Ramos (cell line): ENCODE data around the gene ARAP1.

ENCODE experiments used
- in situ Hi-C: fragments of 300-500 bp; cut with MboI; formaldehyde crosslinking; loops from one replicate; pipeline ENCODE4 v1.14.3; 2022; ENCODE audit warnings: low sequenced_read_pairs; ENCODE audit not compliant: unreplicated experiment

The ARAP1 gene

GRCh38 chr11:72766152-72766902, 14.1 kb upstream of the ARAP1 start:
- in situ Hi-C loops, result no loop called here

DNA sequence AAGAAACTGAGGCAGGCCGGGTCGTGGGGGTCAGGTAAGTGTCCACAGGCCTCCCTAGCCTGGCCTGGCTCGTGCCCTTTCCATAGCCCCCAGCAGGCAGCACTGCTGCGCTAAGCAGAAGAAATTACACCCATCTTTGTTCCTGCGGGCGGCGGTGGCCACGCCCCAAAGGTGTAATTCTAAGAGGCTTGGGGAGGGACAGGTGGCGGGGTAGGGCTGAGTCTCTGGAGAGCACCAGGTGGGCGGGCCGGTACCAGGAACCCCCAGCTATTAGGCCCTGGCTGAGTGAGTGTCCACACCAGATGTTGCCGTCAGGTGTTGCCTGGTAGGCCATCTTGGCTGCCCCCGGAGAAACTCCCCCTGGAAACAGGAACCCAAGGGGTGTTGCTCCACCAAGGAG, 12.3 kb upstream of the ARAP1 start:
- in situ Hi-C loops, result no loop called here

DNA sequence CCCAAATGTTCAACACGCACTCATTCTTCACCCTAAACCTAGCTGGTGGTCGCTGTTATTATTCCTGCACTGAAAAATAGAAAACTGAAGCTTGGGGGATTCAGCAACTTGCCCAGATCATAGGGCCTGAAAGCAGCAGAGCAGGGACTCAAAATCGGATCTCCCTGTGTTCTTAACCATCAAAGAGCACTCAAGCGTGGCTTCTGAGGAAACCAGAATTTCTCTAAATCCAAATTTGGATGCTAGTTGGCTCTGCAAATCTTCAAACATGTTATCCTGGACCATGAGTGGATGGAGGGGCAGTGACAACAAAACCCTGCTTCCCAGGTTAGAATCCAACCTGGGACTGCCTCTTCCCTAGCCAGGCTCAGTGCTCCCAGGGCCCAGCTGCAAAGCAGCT, 11.6 kb upstream of the ARAP1 start:
- in situ Hi-C loops, result no loop called here

DNA sequence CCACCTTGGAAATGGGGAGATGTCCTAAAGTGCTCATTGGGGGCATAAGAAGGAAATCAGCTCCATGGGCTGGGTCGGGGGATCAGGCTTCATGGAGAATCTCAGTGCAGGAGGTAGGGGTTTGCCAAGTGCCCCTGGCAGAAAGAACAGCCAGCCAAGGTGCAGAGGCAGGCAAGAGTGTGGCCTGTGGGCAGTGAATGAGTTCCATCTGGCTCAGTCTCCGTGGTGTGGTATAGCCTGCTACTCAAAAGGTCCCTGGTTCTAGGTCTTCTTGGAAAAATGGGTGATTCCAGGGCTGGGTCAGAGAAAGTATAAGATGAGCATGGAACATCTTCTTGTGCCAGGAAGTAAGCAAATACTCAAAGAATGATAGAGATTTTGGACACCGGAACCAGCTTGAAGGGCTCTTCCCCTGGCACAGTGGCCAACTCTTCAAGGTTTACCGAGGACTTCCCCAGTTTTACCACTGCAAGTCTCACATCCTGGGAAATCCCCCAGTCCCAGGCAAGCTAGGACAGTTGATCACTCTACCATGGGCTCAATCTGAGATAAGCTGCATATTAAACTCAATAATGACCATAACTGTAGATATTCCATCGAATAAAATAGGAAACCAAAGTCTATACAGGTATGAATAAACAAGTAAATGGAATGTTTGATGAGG, 10.6 kb upstream of the ARAP1 start:
- in situ Hi-C loops, result no loop called here

GRCh38 chr11:72760539-72761405, 8.6 kb upstream of the ARAP1 start:
- in situ Hi-C loops, result no loop called here

- in situ Hi-C loops, result no loop called here
Measured at GRCh38 chr11:72759468-72759985, 7.3 kb upstream of the ARAP1 start.

DNA sequence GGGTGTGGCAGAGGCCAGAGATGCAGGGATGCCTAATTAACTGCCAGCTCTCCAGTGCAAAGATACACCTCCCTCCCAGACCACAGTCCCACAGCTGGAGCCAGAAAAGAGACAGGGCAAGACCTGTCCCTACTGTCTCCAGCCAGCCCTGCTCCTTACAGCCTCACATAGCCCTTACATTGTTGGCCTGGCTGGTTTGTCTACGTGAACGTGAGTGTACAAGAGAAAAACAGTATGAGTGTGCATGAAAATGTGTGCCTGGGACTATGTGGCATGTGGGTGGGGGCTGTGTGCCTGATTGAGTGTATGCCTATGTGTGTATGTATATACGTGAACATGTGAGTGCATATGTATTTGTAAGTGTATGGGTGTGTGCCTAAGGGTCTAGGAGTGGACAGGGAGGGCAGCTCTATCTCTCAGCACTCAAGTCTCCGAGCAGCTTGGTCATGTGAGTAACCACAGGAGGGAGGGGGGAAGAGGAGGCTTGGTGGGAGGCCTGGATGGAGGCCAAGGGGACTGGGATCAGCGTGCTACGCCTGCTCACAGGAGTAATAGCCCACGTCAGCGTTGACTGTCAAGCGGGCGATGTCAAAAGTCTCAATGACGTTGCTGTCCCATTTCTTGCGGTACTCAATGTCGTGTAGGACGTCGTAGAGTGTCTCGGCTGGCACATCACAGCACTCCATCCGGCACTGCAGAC, 6.6 kb upstream of the ARAP1 start:
- in situ Hi-C loops, result no loop called here

DNA sequence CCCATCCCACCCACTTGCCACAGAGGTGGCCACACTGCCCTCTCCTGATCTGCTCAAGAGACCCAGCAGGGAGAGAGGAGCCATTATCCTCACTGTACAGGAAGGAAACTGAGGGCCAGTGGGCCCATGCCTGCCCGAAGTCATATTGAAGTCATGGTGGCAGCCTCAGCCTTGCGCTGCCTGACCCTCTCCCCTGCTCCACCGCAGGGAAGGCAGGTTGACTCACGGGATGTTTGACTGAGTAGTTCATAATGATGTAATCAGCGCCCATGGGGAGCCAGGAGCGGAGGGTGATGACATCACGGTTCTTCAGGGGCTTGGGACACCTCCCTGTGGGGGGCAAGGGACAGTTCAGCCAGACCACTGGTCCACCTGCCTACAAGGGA, 6.1 kb upstream of the ARAP1 start:
- in situ Hi-C loops, result no loop called here

DNA sequence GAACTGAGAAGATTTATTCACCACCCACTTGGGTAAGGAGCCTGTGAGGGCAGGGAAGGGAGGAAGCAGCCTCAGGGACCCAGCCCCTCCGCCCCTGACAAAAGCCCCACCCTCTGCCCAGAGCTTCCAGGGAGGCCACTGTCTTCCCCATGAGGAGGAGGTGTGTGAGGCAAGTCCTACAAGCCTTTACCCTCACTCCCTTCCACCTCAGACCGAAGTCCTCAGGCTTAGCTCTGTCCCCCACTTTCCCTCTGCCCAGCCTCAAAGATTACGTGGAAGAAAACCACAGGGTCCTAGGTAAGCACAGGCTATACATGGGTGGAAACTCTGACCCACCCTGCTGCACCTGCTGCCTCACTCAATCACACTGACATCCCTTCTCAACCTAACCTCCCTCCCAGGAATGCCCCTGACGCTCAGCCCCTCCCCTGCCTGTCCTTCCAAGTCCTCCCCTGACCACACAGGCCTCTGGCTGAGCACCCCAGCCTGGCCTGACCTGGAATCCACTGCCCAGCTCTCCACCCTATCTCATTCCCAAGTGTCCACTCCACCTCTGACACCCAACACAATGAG, 3.6 kb upstream of the ARAP1 start:
- in situ Hi-C loops, result no loop called here

- in situ Hi-C loops, result no loop called here
Measured at GRCh38 chr11:72754544-72755155, 2.4 kb upstream of the ARAP1 start.

- in situ Hi-C loops, result no loop called here
Measured at GRCh38 chr11:72754149-72754543, 1.9 kb upstream of the ARAP1 start.

- in situ Hi-C loops, result no loop called here
Measured at GRCh38 chr11:72753341-72754148, 1.3 kb upstream of the ARAP1 start.

GRCh38 chr11:72751116-72752087, 806 bp downstream of the ARAP1 start:
- in situ Hi-C loops, result no loop called here

- in situ Hi-C loops, result no loop called here
Measured at GRCh38 chr11:72750556-72751115, 1.6 kb downstream of the ARAP1 start.

- in situ Hi-C loops, result no loop called here
Measured at GRCh38 chr11:72750086-72750485, 2.1 kb downstream of the ARAP1 start.

GRCh38 chr11:72747289-72747855, 4.8 kb downstream of the ARAP1 start:
- in situ Hi-C loops, result no loop called here

DNA sequence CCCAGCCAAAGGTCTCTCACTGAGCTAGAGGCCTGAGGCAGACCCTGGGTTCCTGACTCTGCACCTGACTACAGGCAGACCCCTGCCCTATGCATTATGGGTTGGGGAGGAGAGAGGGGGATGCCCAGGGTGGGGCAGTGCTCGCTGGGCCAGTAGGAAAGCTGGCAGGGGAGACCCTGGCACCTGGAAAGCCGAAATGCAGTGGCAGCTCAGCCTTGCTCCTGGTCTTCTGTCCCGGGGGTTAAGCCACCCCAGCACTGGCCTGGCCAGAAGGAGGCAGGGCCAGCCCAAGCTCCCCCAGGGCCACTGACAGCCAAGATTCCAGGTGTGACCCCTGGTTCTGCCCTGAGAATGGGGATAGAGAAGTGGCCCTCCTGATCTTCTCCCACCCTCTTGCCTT, 5.4 kb downstream of the ARAP1 start:
- in situ Hi-C loops, result no loop called here
